ENCODE measurements around the gene SLN.

The SLN gene

GRCh38 chr11:107702109-107702660 lies 9.7 kb downstream of the SLN start:
- Histone ChIP-seq H2AFZ (ENCODE audit: low read length) (no peak overlapping the region), H3K9ac (ENCODE audit: low read length) (no peak overlapping the region), H3K36me3 (replicated peaks; ENCODE audit: insufficient read depth, low read length) (no peaks in the 10 kb centered on the region), H3K27me3 (replicated peaks; ENCODE audit: insufficient read depth, low read length) (no peaks in the 10 kb centered on the region), H3K4me3 (ENCODE audit: low read length) (no peak overlapping the region), H4K20me1 (ENCODE audit: insufficient read depth, low read length) (no peaks in the 10 kb centered on the region), H3K9me2 (replicated peaks; ENCODE audit: insufficient read depth, low read length) (no peaks in the 10 kb centered on the region), H3K27ac (ENCODE audit: low read length) (no peak overlapping the region), H3F3A (ENCODE audit: insufficient read depth, low read length) (no peaks in the 10 kb centered on the region), H3K4me2 (ENCODE audit: low read depth, low read length) (no peak overlapping the region), H3K79me2 (ENCODE audit: low read length) (no peaks in the 10 kb centered on the region), H3K4me1 (ENCODE audit: low read length) (no peaks in the 10 kb centered on the region), H3K9me3 (replicated peaks; ENCODE audit: insufficient read depth, low read length) (no peaks in the 10 kb centered on the region)
- DNase-seq = no peak
- TF ChIP-seq CTCF (IDR thresholded peaks at IDR 0.05; ENCODE audit: low read length) = no peak
- TF ChIP-seq EZH2phosphoT487 (IDR thresholded peaks at IDR 0.05; ENCODE audit: low read length) = no peak
- TF ChIP-seq EZH2 (optimal IDR thresholded peaks at IDR 0.05; ENCODE audit: low read depth, low read length) = no peak

GRCh38 chr11:107699371-107700285 lies 12.2 kb downstream of the SLN start:
- H3K9me3 ChIP-seq (replicated peaks; ENCODE audit: insufficient read depth, low read length) = no peaks in the 10 kb centered on the region
- no peaks in the 10 kb centered on the region for H3K27me3 ChIP-seq (replicated peaks; ENCODE audit: insufficient read depth, low read length)
- H3F3A ChIP-seq (ENCODE audit: insufficient read depth, low read length) = no peaks in the 10 kb centered on the region
- H3K36me3 ChIP-seq (replicated peaks; ENCODE audit: insufficient read depth, low read length) = no peaks in the 10 kb centered on the region
- H3K4me2 ChIP-seq (ENCODE audit: low read depth, low read length) = no peak overlapping the region
- no peak for DNase-seq
- TF ChIP-seq CTCF (IDR thresholded peaks at IDR 0.05; ENCODE audit: low read length) (no peak), EZH2 (optimal IDR thresholded peaks at IDR 0.05; ENCODE audit: low read depth, low read length) (no peak), EZH2phosphoT487 (IDR thresholded peaks at IDR 0.05; ENCODE audit: low read length) (no peak)
- no peak overlapping the region for H2AFZ ChIP-seq (ENCODE audit: low read length)
- no peak overlapping the region for H3K9ac ChIP-seq (ENCODE audit: low read length)
- no peaks in the 10 kb centered on the region for H3K4me1 ChIP-seq (ENCODE audit: low read length)
- no peak overlapping the region for H3K4me3 ChIP-seq (ENCODE audit: low read length)
- no peaks in the 10 kb centered on the region for H3K9me2 ChIP-seq (replicated peaks; ENCODE audit: insufficient read depth, low read length)
- no peaks in the 10 kb centered on the region for H4K20me1 ChIP-seq (ENCODE audit: insufficient read depth, low read length)
- no peaks in the 10 kb centered on the region for H3K79me2 ChIP-seq (ENCODE audit: low read length)
- no peak overlapping the region for H3K27ac ChIP-seq (ENCODE audit: low read length)

- Histone ChIP-seq H3F3A (ENCODE audit: insufficient read depth, low read length) (no peaks in the 10 kb centered on the region), H3K9me3 (replicated peaks; ENCODE audit: insufficient read depth, low read length) (no peaks in the 10 kb centered on the region), H3K4me2 (ENCODE audit: low read depth, low read length) (no peak overlapping the region), H3K9me2 (replicated peaks; ENCODE audit: insufficient read depth, low read length) (no peaks in the 10 kb centered on the region), H3K9ac (ENCODE audit: low read length) (no peak overlapping the region), H3K36me3 (replicated peaks; ENCODE audit: insufficient read depth, low read length) (no peaks in the 10 kb centered on the region), H4K20me1 (ENCODE audit: insufficient read depth, low read length) (no peaks in the 10 kb centered on the region), H3K27me3 (replicated peaks; ENCODE audit: insufficient read depth, low read length) (no peaks in the 10 kb centered on the region), H3K79me2 (ENCODE audit: low read length) (no peaks in the 10 kb centered on the region), H3K4me1 (ENCODE audit: low read length) (peaks cover 7% of the 10 kb centered on the region; the same call in 1 of the 2 replicates), H3K4me3 (ENCODE audit: low read length) (no peak overlapping the region), H2AFZ (ENCODE audit: low read length) (no peak overlapping the region), H3K27ac (ENCODE audit: low read length) (no peak overlapping the region)
- TF ChIP-seq CTCF (IDR thresholded peaks at IDR 0.05; ENCODE audit: low read length) (no peak), EZH2phosphoT487 (IDR thresholded peaks at IDR 0.05; ENCODE audit: low read length) (no peak)
- DNase-seq = no peak
These were observed 14.6 kb downstream of the SLN start for GRCh38 chr11:107697291-107697690.

Measured in MM.1S (cell line).